ENCODE data around the gene CTSL.

CTSL gene

DNA sequence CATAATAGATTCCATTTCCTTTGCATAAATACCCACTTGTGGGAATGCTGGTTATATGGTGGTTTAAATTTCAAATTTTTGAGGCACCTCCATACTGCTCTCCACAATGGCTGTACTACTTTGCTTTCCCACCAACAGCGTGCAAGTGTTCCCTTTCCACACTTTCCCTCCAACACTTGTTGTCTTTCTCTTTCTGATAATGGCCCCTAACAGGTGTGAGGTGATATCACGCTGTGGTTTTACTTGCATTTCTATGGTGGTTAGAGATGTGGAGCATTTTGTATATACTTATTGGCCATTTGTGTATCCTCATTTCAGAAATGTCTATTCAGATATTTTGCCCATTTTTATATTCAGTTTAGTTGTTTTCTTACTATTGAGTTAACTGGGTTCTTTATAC lies 34.6 kb downstream of the CTSL start:
- no peak for DNase-seq

DNA sequence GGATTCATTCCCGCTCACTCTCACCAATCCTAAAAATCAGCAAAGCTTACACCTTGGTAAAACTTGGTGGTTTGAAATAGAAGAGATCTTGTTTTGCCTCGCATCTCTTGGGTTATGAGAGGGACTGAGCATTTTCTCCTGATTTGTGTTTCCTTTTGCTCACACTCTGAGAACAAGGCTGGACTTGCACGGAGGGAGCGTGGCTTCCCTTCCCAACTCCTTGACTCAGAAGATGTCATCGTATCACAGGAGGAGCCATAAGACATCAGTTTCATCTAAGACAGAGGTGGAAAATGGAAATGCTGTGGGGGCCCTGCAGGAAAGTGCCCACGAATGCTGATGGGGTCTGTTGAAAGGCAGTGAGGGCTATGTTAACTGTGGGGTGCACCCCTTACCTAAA lies 37.4 kb downstream of the CTSL start:
- DNase-seq, result no peak

DNA sequence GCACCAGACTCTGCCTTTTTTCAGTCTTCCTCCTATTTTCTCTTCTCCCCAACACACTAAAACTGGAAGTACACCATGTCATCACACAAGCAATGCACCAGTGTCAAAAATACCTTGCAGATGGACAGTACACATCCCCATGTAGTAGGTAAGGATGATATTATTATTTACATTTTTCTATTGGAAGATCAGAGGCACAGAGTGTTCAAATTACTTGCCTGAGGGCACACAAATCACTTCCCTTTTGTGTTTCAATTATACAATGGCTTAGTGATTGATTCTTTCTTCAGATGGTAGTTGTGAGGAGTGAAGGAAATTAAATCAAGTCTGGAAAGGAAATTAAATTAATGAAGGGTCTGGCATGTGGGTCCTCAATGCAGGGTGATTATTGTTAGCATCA lies 39.6 kb downstream of the CTSL start:
- no peak for DNase-seq

DNA sequence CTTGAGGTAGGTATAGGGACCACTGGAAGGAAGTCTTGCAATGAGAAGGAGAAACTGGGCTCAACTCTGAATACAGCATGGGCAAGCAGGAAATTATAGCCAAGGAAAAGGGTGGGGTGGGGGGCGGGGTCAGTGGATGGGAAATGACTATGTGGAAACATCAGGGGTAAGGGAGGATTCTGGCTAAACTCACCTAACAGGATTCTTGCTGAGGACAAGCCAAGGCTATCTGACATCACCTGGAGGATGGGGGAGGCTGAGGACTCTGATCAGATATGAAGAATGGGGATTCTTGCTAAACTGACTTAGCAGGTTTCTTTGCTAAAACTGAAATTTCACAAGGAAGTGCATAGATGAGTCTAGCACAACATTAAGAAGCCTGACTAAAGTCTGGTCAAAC lies 40.8 kb downstream of the CTSL start:
- peak in 1 of 5 experiments; percentile 39 for DNase-seq

DNA sequence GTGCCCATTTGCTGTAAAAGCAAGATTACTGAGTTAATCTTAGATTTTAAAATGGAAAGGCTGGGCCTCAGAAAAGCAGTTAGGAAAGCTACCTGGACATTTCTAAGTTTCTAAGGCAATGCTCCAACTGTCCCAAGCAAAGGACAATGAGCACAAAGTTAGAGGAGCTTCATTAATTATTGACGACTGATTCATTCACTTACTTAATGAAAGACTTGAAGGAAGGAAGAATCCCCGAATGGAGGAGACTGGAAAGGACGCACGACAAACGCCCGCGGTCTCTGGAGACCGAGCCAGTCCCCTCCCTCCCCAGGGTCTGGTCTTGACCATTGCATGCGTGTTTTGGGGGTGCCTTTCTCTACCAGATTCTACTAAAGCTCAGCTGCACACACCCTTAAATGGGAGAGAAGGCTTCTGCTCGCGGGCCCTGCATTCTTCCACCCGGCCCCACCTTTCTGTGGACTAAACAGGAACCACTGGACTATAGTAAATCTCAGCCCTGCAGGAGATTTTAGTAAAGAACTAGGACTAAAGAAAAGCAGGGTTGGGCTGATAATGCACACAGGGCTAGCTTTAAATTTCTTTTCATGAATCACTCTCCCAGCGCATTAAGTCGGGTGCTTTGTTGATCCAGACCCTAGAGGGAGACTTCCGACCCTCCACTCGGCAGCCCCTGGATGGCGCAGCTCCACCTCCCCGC lies 44.8 kb downstream of the CTSL start:
- no peak for DNase-seq

DNA sequence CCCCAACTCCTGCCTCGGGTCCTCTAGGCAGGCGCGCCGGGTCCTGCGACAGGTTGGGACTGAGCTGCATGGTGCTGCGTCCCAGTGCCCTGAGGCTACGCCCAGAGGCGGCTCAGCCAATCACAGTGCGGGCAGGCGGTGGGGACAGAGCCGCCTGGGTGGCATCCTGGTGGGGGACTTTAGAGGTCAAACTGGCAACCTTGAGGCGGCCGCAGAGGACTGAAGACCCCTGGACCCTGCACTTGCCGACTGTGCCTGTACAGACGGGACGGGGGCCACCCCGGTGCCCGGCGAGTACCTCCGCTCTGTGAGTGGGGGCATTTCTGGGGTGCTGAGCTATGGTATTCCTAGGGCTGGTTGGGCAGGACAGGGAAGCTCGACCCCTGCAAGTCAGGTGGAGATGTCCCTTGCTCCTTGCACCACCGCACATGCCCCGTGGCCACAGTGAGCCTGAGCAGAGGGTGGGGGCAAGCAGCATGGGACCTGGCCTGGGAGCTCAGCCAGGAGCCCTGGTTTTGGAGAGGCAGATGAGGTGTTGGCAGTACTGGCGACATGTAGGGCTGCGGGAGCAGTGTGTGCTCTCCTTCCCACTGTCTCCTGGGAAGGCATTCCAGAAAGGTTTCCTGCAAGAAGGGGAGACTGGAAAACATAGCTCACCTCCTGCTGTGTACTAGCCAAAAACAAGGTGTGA lies 45.5 kb downstream of the CTSL start:
- DNase-seq, result no peak

DNA sequence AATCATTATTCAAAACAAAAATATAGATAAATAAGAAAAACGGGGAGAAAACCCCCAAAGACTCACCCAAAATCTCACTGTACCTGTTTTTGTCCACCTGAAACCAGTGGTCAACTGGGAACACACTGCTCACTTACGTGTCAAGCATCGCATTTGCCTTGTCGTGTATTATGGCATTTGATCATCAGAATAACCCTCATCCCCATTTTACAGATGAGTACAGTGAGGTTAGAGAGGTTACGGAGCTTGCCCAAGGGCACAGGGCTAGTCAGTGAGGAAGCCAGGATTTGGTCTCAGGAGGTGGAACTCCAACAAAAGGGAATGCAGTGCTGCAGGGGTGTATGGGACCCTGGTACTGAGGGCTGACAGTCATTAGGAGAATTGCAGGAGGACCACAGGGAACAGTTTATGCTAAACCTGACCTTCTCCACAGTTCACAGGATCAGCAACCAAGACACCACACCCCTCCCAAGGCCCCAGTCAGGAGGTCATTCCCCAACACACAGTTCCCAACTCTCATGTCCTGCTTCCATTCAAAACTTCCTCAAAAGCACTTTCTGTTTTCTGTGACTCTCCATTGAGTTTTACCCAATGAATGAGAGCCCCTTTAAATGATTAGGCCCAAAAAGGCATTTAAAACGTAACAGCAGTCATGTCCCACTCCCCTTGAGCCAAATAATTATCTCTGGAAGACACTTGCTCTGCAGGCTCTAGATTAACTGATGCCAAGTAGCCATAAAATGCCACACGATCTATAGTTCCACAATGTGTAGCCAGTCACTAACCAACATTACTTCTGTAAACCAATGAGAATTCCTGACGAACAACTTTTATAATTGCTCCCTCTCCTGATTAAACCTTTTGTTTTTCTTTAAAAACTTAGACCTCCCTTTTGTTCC lies 50.8 kb downstream of the CTSL start:
- DNase-seq, result no peak

DNA sequence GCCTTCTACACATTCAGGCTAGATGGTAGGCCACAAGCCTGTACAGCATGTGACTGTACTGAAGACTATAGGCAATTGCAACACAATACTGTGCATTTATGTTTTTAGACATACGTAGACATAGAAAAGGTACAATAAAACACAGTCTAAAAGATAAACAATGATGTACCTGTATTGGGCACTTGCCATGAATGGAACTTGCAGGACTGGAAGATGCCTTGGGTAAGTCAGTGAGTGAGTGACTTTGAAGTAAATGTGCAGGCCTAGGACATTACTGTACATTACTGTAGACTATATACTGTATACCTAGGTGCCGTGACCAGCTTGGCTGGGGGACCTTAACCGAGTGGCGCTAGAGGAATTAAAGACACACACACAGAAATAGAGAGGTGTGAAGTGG lies 53.1 kb downstream of the CTSL start:
- no peak for DNase-seq
